Measurements from ENCODE around the gene ISCA2. TPM values are rescaled to one million over a fixed set of nuclear protein-coding genes. Genes with fewer than 3 reads are reported as not detected.

The ISCA2 gene
- total RNA-seq, 1 donor from 2014 or later, result 21.2 TPM

DNA sequence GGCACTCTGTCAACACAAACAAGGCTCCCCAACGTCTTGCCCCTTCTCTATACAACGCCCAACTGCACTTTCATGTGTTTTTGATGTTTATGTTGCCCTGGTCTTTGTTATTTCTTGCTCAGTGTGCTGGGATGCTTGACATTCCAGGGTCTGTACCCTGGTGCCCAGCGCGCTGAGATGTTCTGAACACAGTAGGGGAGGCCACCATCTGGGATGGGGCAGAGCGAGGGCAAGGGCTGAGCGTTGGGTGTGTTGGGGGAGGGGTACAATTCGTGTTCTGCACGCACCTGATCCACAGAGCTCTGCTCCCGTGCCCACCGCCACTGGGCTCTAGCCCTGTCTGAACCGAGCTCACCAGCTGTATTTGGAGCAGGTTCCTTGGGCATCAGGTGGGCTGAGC, 52.9 kb downstream of the ISCA2 start:
- Histone ChIP-seq H3K79me2 (ENCODE audit: insufficient read depth, low read length) (no peaks in the 10 kb centered on the region), H3K27me3 (ENCODE audit: insufficient read depth, low read length) (no peaks in the 10 kb centered on the region), H3K4me2 (ENCODE audit: low read length) (no peak overlapping the region), H3K9ac (ENCODE audit: low read length) (no peak overlapping the region), H4K20me1 (ENCODE audit: insufficient read depth, low read length) (peaks cover 40% of the 10 kb centered on the region), H3K27ac (ENCODE audit: low read depth, low read length) (no peak overlapping the region), H2AFZ (ENCODE audit: low read depth, low read length) (no peak overlapping the region), H3K4me1 (ENCODE audit: insufficient read depth, low read length) (peaks cover 9% of the 10 kb centered on the region), H3K4me3 (ENCODE audit: insufficient read depth, low read depth, low read length) (no peak overlapping the region), H3K36me3 (ENCODE audit: insufficient read depth, low read length) (peaks cover 40% of the 10 kb centered on the region), H3K9me3 (ENCODE audit: insufficient read depth, low read depth, low read length) (no peaks in the 10 kb centered on the region)
- FAIRE-seq (no peak), DNase-seq (ENCODE audit: low read depth) (no peak)
- Mint-ChIP-seq H3K27ac (ENCODE audit: unreplicated experiment) (no peak overlapping the region), H3K4me1 (ENCODE audit: low read depth, unreplicated experiment) (peaks cover 2% of the 10 kb centered on the region), H3K4me3 (ENCODE audit: unreplicated experiment) (no peak overlapping the region), H3K27me3 (ENCODE audit: low read depth, unreplicated experiment) (peaks cover 3% of the 10 kb centered on the region), H3K9me3 (ENCODE audit: unreplicated experiment) (no peaks in the 10 kb centered on the region), H3K36me3 (ENCODE audit: low read depth, unreplicated experiment) (peaks cover 57% of the 10 kb centered on the region)
- no peak for TF ChIP-seq EZH2 (IDR thresholded peaks at IDR 0.05; ENCODE audit: insufficient read depth, low read length)
- TF ChIP-seq, protein P1, sequence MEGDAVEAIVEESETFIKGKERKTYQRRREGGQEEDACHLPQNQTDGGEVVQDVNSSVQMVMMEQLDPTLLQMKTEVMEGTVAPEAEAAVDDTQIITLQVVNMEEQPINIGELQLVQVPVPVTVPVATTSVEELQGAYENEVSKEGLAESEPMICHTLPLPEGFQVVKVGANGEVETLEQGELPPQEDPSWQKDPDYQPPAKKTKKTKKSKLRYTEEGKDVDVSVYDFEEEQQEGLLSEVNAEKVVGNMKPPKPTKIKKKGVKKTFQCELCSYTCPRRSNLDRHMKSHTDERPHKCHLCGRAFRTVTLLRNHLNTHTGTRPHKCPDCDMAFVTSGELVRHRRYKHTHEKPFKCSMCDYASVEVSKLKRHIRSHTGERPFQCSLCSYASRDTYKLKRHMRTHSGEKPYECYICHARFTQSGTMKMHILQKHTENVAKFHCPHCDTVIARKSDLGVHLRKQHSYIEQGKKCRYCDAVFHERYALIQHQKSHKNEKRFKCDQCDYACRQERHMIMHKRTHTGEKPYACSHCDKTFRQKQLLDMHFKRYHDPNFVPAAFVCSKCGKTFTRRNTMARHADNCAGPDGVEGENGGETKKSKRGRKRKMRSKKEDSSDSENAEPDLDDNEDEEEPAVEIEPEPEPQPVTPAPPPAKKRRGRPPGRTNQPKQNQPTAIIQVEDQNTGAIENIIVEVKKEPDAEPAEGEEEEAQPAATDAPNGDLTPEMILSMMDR (IDR thresholded peaks at IDR 0.05; ENCODE audit: insufficient read depth, low read depth, low read length), result no peak

Other genes starting within 250 kb of the ISCA2 start
- 48.6 and 49.2 TPM in 2 replicates for gene ABCD4, start 190.8 kb upstream of the ISCA2 start, total RNA-seq
- gene VRTN, start 145.3 kb upstream of the ISCA2 start, total RNA-seq, result 0.14 and 0.16 TPM in 2 replicates
- gene SYNDIG1L, start 67.6 kb upstream of the ISCA2 start, total RNA-seq, result not detected in 2 replicates
- gene NPC2, start 460 bp upstream of the ISCA2 start, total RNA-seq, result 134 and 178 TPM in 2 replicates
- 162 and 196 TPM in 2 replicates for gene LTBP2, start 118.5 kb downstream of the ISCA2 start, total RNA-seq
- gene AREL1, start 219.3 kb downstream of the ISCA2 start, total RNA-seq, result 54.6 and 59.0 TPM in 2 replicates
- 60.5 and 64.1 TPM in 2 replicates for gene FCF1, start 219.4 kb downstream of the ISCA2 start, total RNA-seq

Data from astrocyte (in vitro differentiated cells and primary cell).